EH (cell line): ENCODE data around the gene PCBP4.

Source experiments
- DNase-seq: peaks from one replicate; pipeline ENCODE4 v3.0.0-alpha.2; 2015; ENCODE audit warnings: low read depth

The PCBP4 gene

GRCh38 chr3:51971350-51971749, 4.1 kb upstream of the PCBP4 start:
- DNase-seq: no peak

- no peak for DNase-seq
Measured at GRCh38 chr3:51970606-51971300, 3.5 kb upstream of the PCBP4 start.

GRCh38 chr3:51969841-51970240, 2.6 kb upstream of the PCBP4 start:
- DNase-seq: no peak

GRCh38 chr3:51968883-51969678, 1.8 kb upstream of the PCBP4 start:
- no peak for DNase-seq

- DNase-seq: peak; percentile 21
Measured at GRCh38 chr3:51968170-51968775, 1.0 kb upstream of the PCBP4 start.

- DNase-seq: no peak
Measured at GRCh38 chr3:51966922-51967383, 301 bp downstream of the PCBP4 start.

GRCh38 chr3:51966486-51966885, 768 bp downstream of the PCBP4 start:
- no peak for DNase-seq

GRCh38 chr3:51966016-51966415, 1.2 kb downstream of the PCBP4 start:
- DNase-seq: no peak

- DNase-seq: no peak
Measured at GRCh38 chr3:51964521-51964920, 2.7 kb downstream of the PCBP4 start.

- no peak for DNase-seq
Measured at GRCh38 chr3:51963951-51964451, 3.3 kb downstream of the PCBP4 start.

GRCh38 chr3:51962854-51963530, 4.3 kb downstream of the PCBP4 start:
- peak; percentile 40 for DNase-seq

- no peak for DNase-seq
Measured at GRCh38 chr3:51961602-51962569, 5.4 kb downstream of the PCBP4 start.

GRCh38 chr3:51961011-51961410, 6.2 kb downstream of the PCBP4 start:
- no peak for DNase-seq

GRCh38 chr3:51960386-51960785, 6.9 kb downstream of the PCBP4 start:
- no peak for DNase-seq

GRCh38 chr3:51959651-51960050, 7.6 kb downstream of the PCBP4 start:
- no peak for DNase-seq

GRCh38 chr3:51958603-51959521, 8.4 kb downstream of the PCBP4 start:
- no peak for DNase-seq

- DNase-seq: no peak
Measured at GRCh38 chr3:51957520-51958205, 9.6 kb downstream of the PCBP4 start.

- DNase-seq: peak; percentile 56
Measured at GRCh38 chr3:51955893-51956770, 11.1 kb downstream of the PCBP4 start.
